Endothelial cell (in vitro differentiated cells): ENCODE results near the gene MOB2. TPM values are rescaled to one million over a fixed set of nuclear protein-coding genes. Genes with fewer than 3 reads are reported as not detected.

Experiments
- DNase-seq: peaks from one replicate; pipeline ENCODE4 v3.0.0; 2021; ENCODE audit warnings: low spot score
- H3K27ac Mint-ChIP-seq: one replicate; pipeline ENCODE4 v1.8.0; 2021; ENCODE audit warnings: mixed read lengths, inconsistent platforms; ENCODE audit not compliant: unreplicated experiment
- H3K27me3 Mint-ChIP-seq: one replicate; pipeline ENCODE4 v1.8.0; 2021; ENCODE audit warnings: mild to moderate bottlenecking, moderate library complexity, mixed read lengths, inconsistent platforms; ENCODE audit not compliant: unreplicated experiment
- H3K36me3 Mint-ChIP-seq: one replicate; pipeline ENCODE4 v1.8.0; 2021; ENCODE audit warnings: mild to moderate bottlenecking, low read depth, mixed read lengths, inconsistent platforms; ENCODE audit not compliant: unreplicated experiment
- H3K4me1 Mint-ChIP-seq: one replicate; pipeline ENCODE4 v1.8.0; 2021; ENCODE audit warnings: mild to moderate bottlenecking, mixed read lengths, inconsistent platforms; ENCODE audit not compliant: unreplicated experiment
- H3K4me3 Mint-ChIP-seq: one replicate; pipeline ENCODE4 v1.8.0; 2021; ENCODE audit warnings: mild to moderate bottlenecking, mixed read lengths, inconsistent platforms; ENCODE audit not compliant: unreplicated experiment
- H3K9me3 Mint-ChIP-seq: one replicate; pipeline ENCODE4 v1.8.0; 2021; ENCODE audit warnings: mixed read lengths, inconsistent platforms; ENCODE audit not compliant: unreplicated experiment
- total RNA-seq: library from RNA; stranded (reverse); fragmentation: NEBNext Ultra II Directional; extraction: Animal tissue kit (Norgen Biotek cat#: 25700); gene quantifications from one replicate; pipeline ENCODE4 v1.2.1, GENCODE V29; 2021; ENCODE audit not compliant: unreplicated experiment
- TF ChIP-seq, protein P1 (sequence below): fragments of 200-600 bp; sonication (generic); IDR thresholded peaks from one replicate; pipeline ENCODE4 v1.5.0; 2021; ENCODE audit warnings: antibody characterized with exemption; ENCODE audit not compliant: unreplicated experiment

MOB2 gene
- total RNA-seq, 1 donor from 2014 or later = 37.5 TPM

DNA sequence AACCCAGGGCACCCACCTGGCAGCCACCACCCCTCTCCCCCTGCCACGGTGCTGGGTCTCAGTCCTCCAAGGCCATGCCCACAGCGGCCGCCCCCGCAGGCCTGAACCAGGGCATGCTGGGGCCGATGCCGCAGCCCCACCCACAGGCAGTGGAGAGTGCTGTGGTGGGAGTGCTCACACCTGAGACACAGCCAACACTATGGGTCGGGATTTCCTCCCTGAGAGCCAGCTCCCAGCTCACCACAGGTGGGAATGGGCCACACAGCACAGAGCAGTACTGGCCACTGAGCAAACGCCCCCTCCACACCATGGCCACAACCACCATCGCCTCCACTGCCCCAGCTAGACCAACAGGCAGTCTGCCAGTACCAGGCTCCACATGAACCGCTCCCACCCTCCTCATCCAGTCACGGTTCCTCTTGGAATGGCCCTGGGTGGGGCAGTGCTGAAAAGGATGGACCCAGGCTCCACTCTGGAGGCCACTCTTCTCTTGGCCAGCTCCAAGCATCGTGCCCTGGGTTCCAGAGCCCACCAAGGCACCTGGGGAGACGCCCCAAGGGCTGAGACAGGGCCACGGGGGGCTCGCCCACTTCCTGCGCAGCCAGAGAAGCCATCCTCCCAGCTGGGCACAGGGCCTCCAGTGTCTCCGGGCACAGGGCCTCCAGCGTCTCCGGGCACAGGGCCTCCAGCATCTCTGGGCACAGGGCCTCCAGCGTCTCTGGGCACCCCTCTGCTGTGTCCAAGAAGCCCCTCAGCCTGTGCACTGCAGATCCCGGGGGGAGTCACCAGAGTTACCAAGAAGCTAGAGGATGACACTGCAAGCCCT is 14.2 kb downstream of the MOB2 start:
- Mint-ChIP-seq H3K4me3 (no peak overlapping the region), H3K27ac (no peak overlapping the region), H3K4me1 (peaks cover 2% of the 10 kb centered on the region), H3K36me3 (peaks cover 7% of the 10 kb centered on the region), H3K27me3 (peaks cover 10% of the 10 kb centered on the region), H3K9me3 (no peaks in the 10 kb centered on the region)
- no peak for DNase-seq
- TF ChIP-seq, protein P1, sequence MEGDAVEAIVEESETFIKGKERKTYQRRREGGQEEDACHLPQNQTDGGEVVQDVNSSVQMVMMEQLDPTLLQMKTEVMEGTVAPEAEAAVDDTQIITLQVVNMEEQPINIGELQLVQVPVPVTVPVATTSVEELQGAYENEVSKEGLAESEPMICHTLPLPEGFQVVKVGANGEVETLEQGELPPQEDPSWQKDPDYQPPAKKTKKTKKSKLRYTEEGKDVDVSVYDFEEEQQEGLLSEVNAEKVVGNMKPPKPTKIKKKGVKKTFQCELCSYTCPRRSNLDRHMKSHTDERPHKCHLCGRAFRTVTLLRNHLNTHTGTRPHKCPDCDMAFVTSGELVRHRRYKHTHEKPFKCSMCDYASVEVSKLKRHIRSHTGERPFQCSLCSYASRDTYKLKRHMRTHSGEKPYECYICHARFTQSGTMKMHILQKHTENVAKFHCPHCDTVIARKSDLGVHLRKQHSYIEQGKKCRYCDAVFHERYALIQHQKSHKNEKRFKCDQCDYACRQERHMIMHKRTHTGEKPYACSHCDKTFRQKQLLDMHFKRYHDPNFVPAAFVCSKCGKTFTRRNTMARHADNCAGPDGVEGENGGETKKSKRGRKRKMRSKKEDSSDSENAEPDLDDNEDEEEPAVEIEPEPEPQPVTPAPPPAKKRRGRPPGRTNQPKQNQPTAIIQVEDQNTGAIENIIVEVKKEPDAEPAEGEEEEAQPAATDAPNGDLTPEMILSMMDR = no peak

DNA sequence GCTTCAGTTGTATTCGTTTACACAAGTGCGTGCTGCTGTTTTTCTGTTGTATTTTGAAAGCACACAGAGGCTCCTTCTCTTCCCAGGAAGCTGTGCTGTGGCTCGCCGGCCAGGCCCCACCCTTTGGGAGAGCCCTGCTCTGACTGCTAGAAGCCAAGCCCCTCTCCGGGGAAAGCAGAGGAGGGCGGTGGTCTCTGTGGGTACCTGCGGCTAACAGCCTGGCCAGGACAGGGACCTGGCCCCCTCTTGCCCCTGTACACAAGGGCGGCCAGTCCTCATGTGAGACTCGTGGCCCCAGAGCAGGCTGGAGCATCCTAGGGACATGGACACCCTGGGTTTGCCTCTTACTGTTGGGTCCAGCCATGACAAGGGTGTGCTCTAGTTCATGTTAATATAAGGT is 14.8 kb downstream of the MOB2 start:
- H3K27ac Mint-ChIP-seq = no peak overlapping the region
- TF ChIP-seq, protein P1 = no peak
- peaks cover 13% of the 10 kb centered on the region for H3K27me3 Mint-ChIP-seq
- peaks cover 7% of the 10 kb centered on the region for H3K36me3 Mint-ChIP-seq
- H3K9me3 Mint-ChIP-seq = no peaks in the 10 kb centered on the region
- no peak for DNase-seq
- H3K4me1 Mint-ChIP-seq = peaks cover 3% of the 10 kb centered on the region
- H3K4me3 Mint-ChIP-seq = no peak overlapping the region

DNA sequence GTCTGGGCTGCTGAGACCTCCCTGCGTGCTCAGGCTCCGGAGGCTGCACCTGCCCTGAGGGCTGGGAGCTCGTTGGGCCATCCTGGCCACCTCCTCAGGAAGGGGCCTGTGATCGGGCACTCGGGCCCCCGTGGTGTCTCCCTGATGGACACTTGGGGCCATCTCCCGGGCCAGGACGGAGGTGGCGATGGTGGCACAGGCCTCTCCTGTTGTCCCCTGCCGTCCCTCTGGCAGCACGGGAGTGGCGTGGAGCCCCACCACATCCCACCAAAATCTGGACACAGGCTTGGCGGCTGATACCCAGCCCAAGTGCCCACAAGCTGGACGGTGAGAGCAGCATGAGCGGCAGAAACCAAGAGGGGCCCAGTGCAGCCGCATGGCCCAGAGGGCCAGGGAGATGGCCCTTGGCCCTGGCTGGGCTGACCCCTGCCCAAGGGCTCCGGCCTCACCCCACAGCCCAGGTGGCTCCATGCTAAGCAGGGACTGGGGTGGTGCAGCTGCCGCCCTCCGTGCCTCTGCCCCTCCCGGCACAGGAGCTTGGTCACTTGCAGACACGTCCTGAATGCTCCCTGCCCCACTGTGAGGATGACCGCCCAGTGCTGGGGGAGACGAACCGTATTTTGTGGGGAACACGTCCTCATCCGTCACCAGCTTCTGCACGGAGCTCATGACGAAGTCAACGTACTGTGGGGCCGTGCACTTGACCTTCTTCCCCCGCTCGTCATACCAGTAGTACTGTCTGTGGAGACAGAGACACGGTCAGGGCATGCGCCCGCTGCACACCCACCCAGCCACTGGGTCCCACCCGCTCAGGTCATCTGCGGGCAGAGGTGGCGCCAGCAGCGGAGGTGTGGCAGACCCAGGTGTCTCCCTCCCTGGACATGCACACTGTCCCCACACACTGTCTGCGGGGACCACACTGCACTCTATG is 15.6 kb downstream of the MOB2 start:
- TF ChIP-seq, protein P1 = no peak

DNA sequence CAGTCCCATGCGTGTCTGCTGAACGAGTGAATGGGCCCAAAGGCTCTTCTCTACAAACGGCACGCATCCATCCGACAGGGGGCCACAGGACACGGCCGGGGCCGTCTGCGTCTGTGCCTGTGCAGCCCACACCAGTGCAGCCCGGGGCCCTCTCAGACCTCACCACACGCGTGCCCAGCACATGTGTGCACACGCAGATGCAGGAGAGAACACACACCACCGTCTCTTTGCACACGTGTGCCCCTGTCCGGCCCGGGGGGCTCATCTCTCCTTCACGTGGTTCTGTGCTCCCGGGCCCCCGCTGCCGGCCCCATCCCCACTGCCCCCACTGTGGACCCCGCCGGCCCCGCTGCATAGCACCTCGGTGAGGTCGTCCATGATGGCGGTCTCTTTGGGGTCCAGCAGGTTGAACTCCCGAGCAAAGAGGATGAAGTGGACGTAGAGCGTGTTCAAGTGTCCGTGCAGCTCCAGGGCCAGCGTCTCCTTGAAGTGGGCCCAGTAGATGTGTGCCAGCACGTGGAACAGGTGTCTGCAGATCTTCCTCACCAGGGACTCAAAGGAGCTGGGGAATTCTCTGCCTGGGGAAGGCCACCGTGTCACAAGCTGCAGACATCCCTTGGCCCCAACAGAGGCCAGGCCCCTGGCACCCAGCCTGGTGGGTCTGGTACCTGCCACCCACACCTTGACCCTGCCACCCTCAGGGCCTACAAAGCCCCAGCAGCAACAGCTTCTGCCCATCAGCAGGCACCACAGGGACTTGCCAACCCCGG is 16.5 kb downstream of the MOB2 start:
- TF ChIP-seq, protein P1 = no peak
- no peak for DNase-seq
- Mint-ChIP-seq H3K27ac (no peak overlapping the region), H3K4me1 (peaks cover 3% of the 10 kb centered on the region), H3K4me3 (no peak overlapping the region), H3K9me3 (no peaks in the 10 kb centered on the region), H3K36me3 (peaks cover 10% of the 10 kb centered on the region), H3K27me3 (peaks cover 16% of the 10 kb centered on the region)

More for the DNA sequence above, 15.6 kb downstream of the MOB2 start:
- H3K4me3 Mint-ChIP-seq = no peak overlapping the region
- H3K9me3 Mint-ChIP-seq = no peaks in the 10 kb centered on the region
- H3K4me1 Mint-ChIP-seq = peaks cover 3% of the 10 kb centered on the region
- no peak for DNase-seq
- H3K36me3 Mint-ChIP-seq = peaks cover 7% of the 10 kb centered on the region
- H3K27me3 Mint-ChIP-seq = peaks cover 13% of the 10 kb centered on the region
- H3K27ac Mint-ChIP-seq = no peak overlapping the region
